Lower leg skin (tissue), 3 donors: ENCODE results near the gene EIF3F.

Experiments
- CTCF ChIP-seq, 3 donors: fragments of 450-650 bp; IDR thresholded peaks; one replicate each; pipeline ENCODE4 v1.5.1; 2016; ENCODE audit warnings: antibody characterized with exemption in 3 of 3, mild to moderate bottlenecking in 3 of 3, moderate library complexity in 2 of 3
- POLR2A ChIP-seq, 2 donors: fragments of 450-650 bp; IDR thresholded peaks; one replicate each; pipeline ENCODE4 v1.6.1; 2016 to 2017; ENCODE audit warnings: antibody characterized with exemption in 2 of 2, mild to moderate bottlenecking in 1 of 2, moderate library complexity in 1 of 2

- no peak for TF ChIP-seq POLR2A (IDR thresholded peaks at IDR 0.05)
- no peak for TF ChIP-seq CTCF (IDR thresholded peaks at IDR 0.05)
Measured at GRCh38 chr11:7964873-7965272, 22.3 kb upstream of the EIF3F start.
